Stimulated activated CD8-positive, alpha-beta memory T cell treated with anti-CD3 and anti-CD28 coated beads, Interleukin-7, amount 100 ng/mL, for 4 hours (primary cell): ENCODE data around the gene TNIK.
"Not testable (repeated sequence)": the region's sequence is repeated elsewhere in the genome, so short reads cannot be mapped to it uniquely, and the experiment has no call there.

Source experiments
- DNase-seq, 2 donors: peaks; one replicate each; pipeline ENCODE4 v3.0.0-alpha.2; 2020; ENCODE audit warnings: low read depth in 2 of 2

Gene TNIK

DNA sequence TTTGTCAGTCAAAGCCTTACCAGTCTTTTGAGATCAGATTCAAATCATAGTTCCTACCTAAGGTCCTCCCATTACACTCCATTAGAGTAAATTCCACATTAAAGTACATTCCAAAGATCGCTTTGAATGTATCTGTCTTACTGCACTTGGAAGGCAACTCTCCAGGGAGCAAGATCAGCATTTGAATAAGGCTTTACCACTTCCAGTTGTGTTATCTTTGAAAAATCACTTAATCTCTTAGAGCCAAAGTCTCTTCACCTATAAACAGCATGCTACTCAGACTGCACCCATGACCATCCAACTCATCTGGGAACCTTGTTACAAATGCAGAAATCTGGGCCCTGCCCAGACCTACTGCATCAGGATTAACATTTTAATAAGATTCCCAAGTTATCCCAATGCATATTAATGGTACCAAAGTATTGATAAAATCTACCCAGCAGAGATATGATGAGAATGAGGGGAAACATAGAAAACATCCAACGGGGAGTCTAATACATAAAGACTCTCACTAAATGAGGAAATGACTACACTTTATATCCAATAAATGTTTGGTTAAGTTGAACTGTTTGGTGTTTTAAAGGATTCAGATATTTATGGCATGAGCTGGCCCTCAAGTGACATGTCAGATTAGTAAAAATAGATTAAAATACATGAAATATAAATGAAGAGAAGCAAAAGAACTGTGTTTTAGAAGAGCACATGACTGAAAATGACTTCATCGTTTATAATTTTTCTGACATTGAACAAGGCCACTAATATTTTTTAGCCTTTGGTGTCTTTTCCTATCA, 75.9 kb downstream of the TNIK start:
- DNase-seq = no peak

DNA sequence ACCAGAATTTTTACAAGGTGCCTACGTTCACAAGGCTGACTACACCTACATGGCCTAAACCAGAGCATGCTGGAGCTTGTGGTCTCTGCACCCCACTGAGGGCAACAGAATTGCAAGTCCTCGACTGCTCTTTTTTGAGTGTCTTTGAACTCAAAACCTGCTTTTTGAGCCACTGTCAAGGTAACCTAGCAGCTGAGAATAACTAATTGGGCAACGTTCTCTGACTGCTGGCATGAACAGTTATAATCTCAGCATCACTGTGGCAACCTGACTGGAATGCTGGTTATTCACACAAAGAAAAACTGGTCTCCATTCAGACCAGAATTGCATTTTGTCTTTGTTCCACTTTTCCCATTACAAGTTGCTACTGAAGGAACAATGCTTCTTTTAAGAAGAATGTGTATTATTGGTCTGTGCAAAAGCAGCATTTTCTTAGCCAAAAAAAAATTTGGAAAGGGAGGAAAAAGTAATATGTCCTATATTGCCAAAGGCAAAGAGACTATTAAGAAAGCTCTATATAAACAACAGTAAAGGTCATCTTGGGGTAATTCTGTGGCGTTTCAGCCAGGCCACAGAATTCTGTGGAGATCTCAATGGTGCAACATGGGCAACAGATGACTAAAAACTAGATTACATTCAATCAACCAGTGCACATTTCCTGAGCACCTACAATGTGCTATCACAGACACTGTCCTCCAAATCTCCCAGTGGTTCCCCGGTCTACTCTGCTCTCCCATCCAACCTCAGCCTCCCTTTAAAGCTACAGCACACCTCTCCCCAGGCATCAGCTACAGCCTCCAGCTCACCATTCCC, 76.8 kb downstream of the TNIK start:
- DNase-seq = no peak

DNA sequence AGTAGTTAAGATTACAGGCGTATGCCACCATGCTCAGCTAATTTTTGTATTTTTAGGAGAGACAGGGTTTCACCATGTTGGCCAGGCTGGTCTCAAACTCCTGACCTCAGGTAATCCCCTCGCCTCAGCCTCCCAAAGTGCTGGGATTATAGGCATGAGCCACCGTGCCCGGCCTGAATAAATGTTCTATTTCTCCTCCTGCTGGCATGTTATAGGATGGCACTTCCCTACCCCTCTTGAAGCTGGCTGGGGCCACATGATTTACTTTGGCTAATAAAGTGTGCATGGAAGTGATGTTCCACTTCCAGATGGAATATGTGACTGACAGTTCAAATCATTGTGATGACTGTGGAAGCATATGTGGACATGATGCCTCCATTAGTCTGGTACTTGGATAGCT, 77.9 kb downstream of the TNIK start:
- not testable (repeated sequence) for DNase-seq

DNA sequence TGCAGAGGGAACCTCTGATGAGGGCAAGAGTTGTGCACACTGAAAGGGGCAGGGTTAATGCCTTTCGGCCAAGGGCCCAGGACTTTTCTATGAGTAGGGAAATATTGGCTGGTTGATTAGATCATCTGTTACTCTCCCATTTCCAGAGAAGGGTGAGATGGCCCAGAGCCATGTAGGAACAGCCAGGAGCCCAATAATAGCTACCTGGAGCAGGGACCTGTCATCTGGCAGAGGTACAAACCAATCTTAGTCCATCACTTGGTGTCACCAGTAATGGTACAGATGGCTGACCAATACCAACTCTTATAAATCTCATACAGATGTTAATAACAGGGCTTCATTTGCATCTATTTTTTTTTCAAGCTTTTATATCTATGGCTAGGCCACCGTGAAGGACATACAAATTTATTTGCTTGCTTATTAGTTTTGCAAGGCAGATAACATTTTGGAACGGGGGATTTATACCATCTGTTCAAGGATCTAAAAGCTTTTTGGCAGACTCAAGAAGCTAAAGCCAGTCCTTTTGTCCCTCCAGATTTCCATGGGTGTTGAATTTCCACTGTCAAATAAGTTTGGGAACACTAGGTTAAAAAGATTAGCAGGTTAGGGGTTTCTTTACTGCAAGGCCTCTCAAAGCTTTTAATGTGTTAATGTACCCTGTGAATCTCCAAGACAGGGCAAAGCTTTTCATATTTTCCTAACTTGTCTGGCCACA, 79.3 kb downstream of the TNIK start:
- DNase-seq = no peak

DNA sequence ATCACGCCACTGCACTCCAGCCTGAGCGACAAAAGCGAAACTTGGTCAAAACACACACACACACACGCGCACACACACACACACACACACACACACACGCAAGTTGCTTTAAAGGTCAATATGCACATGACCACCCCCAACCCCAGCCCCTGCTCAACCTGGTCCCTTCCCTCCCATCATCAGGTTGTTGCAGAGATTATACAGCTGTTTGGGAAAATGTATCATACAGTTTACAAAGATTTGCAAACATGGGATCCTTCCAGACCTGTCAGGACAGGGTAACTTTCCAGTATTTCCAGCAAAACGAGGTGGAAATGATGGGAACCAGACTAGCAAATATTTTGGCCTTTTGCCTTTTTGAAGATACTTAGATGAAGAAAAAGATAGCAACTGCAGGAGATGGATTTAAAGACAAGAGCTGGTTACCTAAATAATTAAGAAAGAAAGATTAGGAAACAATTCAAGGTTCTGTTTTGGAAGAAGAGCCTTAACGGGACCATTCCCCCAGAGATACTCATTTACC, 80.2 kb downstream of the TNIK start:
- no peak for DNase-seq

DNA sequence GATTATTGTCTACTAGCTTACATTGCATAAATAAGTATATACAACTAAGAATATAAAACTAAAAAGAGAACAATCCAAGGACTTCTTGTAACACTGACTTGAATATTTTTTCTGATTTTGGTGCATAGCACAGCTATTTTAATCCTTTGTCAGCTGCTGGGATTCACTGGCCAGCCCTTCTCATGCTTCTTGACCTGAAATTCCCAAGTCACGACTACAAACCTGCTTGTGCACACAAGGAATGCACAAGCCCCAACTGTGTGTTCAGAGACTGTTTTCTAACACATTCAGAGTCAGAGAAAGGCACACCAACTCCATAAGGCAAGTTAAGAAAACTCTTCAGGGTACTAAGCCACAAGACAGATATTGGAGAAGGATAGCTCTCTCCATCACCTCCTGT, 80.9 kb downstream of the TNIK start:
- DNase-seq = no peak

DNA sequence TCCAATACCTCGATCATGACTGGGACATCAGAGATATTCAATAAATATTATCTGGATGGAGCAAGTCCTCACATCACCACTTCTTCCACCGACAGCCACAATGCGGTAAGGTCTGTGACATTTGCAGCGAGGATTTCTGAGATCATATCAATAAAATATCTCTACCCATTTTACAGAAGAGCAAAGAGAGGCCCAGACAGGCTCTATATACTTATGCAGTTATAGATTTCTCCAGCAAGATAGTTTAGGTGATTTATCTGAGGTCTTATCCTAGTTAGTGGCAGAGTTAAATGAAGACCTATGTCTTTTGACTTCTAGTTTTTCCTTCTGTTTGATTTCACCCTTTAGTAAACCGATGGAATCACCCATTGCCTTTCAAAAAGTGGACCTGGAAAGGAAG, 81.6 kb downstream of the TNIK start:
- no peak for DNase-seq

DNA sequence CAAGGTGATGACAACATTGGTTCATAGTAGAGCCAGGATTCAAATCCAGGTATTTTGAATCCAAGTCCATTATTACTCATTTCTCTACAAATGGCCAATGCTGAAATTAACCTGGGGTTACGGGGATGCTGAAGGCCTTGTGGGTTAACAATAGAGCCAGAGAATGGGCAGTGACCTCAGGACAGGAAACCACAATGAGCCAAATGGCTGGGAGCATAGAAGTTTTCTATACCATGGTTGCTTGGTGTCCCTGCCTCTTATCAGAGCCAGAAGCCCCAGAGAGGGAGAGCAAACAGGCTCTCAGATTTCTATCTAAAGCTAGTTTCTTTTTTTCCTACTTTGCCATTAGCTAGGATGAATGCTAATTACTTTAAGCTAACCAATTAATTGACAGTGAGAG, 82.3 kb downstream of the TNIK start:
- DNase-seq = no peak

DNA sequence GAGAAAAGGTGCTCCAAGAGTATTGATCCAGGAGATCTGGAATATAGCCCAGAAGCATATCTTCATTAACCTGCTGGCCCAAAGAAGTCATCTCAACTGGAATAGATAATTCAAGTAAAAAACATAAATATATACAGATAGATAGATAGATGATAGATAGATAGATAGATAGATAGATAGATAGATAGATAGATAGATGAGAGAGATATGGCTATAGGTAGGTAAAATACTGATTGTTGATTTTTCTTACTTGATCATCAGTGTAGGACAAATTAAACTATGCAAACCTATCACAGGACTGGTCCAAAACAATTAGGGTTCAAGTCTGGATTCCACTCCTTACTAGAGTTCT, 83.6 kb downstream of the TNIK start:
- no peak for DNase-seq

DNA sequence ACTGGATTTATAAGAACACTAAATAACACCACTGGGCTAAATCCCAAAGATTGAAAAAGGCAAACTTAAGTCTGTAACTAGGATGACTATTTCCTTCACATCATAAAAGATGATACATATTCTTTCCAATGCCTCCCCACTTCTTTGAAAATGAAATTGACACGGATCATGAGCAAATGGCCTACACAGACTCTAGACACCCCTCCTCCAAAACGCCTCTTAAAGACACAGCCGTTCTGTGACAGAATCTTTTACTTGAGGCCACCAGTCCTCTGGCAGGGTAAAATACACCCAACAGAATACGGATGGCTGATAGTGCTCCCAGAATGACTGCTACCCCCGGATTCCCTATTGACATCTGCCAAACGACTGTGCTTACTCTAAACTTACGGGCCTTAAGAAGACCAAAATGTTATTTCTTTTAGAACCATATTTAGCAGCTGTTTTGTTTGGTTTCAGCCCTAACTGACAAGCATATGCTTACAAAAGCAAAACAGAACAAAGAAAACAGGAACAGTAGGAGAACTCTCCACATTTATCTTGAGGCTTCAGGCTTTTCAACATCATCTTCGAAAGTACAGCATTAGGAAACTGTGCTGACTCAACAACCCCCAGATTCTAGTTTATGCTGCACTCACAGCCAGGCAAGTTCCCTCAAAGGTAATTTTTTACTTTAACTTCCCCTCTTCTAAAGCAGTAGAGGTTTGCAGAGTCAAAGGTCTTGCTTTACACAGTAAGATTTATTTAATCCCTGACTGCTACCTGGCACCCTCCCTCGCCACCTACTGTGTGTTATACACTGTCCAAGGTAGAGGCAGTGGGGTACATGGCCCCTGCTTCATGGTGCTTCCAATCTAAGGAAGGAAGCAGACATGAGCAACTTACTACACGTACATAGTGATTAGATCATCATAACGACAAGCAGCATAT, 84.3 kb downstream of the TNIK start:
- DNase-seq = no peak

DNA sequence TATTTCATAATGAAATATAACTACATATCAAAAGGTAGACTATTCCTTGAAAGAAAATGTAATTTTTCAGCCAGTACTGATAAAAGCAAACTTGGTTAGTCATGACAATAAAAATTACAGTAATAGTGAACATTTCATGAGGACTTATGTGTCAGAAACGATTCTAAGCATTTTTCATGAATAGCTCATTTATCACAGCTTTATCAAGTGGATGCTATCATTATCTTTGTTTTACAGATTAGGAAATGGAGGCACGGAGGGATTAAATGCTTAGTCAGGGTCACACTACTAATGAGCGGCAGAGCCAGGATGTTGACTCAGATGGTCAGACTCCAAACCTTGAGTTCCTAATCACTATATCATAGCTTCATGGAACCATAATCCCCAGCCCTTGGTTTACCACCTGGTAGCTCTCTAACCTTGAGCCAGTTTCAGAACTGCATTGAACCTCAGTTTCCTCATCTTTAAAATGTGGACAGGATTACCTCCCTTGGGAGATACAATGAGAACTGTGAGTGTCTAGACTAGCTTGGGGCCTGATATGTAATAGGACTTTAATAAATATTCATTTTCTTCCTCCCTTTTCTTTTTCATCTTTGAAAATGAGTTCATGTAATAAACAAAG, 85.4 kb downstream of the TNIK start:
- no peak for DNase-seq

DNA sequence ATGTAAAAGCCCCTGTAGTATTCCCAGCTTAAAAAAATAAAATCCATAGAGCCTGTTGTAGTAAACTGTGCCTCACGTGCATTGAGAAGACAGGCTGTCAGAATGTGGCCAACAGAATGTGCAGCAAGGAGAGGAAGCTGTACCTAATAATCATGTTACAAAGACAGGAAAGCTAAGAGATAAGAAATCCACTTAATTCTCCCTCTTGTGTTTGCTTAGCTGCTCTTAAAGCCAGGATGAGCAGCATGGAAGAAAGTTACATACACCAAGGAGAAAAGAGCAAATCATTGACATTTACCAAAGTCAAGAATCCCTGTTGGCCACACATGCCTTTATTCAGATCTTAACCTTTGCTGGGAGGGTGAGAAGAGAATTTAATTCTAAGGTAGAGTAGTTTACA, 85.9 kb downstream of the TNIK start:
- no peak for DNase-seq

DNA sequence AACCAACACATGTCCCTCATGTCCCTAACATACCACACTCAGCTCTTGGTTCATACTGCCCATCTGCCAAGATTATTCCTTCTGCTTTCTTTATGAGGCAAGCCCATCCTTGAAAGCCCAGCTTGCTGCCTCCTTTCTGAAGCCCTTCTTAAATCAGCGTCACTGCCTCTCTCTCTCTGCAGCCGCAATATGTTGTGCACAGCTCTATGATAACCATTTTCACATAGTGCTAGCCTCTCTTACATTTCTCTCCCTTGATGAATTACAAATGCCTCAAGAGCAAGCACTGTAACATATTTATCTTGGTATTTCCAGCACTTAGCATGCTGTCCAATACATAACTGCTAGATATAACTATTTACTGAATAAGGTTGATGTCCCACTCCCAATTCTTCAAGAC, 86.5 kb downstream of the TNIK start:
- no peak for DNase-seq

DNA sequence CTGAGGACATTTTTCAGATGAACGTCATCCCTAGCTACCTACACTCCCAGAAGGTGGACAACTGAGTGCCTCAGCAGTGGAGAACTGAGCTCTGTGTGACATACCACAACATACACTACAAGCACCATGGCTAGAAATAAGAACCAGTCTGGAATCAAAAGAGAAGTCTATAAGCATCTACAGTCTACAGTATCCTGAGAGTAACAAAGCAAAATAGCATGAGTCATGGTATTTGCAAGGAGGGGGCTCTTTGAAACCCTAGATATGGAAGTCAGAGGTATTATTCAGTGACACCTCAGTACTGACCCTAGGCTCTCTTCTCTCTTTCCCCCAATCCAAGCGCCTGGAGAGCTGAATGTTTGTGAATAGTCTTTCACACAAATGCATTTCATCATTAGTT, 87.5 kb downstream of the TNIK start:
- no peak for DNase-seq

DNA sequence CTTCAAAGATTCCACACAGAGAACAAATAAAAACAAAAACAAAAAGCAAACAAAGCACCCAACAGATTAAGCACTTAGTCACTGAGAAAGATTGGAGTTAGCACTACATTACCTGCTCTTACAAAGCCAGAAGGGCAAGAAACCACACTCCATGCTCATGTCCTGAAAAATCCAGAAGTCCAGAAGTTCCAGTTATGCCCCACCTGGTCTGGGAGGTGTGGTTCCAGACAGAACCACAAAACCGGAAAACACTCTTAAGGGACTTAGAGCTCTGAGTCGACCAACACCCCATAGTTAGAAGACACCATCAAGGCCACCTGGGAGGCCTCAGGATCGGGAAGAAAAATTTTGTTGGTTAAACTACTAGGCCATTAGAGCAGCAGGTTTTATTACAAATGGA, 88.9 kb downstream of the TNIK start:
- DNase-seq = no peak

DNA sequence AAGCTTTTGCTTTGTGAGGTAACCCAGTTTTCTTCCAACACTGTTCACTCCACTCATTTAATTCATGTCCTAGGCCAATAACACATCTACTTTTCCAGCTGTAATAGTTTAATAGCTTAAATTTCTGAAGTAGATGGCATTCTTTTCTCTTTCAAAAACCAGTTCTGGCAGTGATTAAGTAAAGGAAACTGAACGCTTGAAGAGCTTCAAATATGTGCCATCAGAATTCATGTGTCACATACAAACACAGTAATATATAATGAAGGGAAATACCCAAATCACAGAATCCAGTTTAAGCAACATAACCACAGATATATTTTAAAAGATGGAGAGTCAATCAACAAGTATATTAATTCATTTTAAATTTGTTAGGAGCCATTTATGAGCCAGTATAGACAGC, 91.0 kb downstream of the TNIK start:
- no peak for DNase-seq

DNA sequence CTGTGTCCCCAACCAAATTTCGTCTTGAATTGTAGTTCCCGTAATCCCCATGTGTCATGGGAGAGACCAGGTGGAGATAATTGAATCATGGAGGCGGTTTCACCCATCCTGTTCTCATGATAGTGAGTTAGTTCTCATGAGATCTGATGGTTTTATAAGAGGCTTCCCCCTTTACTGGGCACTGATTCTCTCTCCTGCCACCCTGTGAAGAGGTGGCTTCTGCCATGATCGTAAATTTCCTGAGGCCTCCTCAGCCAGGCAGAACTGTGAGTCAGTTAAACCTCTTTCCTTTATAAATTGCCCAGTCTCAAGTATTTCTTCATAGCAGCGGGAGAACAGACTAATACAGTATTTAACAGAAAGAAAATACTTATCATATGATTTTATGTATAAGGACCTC, 93.5 kb downstream of the TNIK start:
- DNase-seq = not testable (repeated sequence)

DNA sequence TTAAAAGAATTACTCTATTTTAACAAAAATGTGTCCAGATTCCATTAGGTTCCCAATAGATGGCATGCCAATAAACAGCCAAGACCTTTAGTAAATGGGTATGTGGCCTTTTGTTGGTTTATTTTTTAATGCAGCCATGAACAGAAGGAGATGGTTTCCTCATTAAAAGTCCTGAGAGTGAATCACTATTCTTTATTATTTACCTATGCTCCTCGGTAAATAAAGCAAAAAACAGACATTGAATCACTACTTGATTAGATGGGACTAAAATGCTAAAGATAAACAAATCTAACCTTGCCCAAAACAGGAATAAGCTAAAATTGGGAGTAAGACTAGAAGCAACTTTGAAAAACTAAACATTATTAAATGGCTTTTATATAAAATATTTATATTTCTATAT, 94.2 kb downstream of the TNIK start:
- no peak for DNase-seq

DNA sequence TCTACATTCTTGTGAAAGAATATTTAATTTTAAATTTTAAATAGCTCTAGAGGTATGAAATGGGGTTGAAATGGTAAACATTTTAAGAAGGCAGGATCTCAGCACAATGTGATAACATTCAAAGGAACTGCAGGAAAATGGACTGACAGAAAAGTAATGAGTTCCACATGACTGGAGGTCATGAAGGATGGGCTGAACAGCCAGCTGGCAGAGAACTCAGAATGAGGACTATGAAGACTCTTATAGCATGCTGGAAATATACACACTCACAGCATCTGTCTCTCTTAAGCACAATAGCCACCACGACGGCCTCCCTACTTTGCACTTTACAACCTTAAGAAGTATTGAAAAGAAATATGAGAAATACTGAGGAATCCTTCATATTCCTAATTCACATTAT, 94.7 kb downstream of the TNIK start:
- DNase-seq = no peak

DNA sequence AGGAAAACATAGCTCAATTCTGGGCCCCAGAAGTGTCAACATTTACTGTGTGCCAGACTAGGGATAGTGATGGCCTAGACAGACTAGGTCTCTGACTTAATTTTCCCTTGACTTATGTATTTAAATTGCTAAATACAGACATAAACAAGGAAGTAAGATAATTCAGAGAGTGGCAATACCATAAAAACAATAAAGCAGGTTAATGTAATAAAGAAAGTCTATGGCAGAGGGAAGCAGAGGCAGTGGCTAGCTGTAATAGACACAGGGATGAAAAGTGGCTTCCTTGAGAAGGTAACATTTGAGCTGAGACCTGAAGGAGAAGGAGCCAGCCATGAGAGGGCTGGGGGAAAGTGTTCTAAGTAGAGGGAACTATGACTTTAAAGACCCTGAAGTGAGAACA, 95.7 kb downstream of the TNIK start:
- no peak for DNase-seq

DNA sequence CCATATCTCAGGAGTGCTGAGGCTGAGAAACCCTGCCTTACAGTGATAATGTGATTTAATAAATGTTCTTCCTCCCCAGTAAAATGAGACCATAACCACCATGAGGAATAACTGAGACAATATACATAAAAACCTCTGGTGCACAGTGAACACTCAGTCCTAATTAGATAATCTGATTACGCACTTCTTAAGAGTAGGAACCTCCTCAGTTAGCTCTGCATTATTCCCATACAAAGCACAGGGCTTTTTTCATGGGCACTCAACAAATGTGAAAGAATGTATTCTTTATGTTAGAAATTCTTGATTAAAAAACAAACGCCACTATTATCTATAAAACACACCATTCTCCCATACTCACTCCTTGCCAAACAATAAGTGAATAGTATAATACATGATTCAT, 97.0 kb downstream of the TNIK start:
- DNase-seq = no peak
